ENCODE data around the gene OSBPL5. TPM values are rescaled to one million over a fixed set of nuclear protein-coding genes. Genes with fewer than 3 reads are reported as not detected.

OSBPL5 gene
- total RNA-seq, 1 donor from 2014 or later, result 31.4 TPM

GRCh38 chr11:3129591-3130268 lies 35.4 kb downstream of the OSBPL5 start:
- Mint-ChIP-seq H3K27ac (ENCODE audit: unreplicated experiment) (no peak overlapping the region), H3K4me3 (no peak overlapping the region), H3K27me3 (ENCODE audit: low read depth) (no peaks in the 10 kb centered on the region), H3K36me3 (ENCODE audit: low read depth) (peaks cover 2% of the 10 kb centered on the region), H3K9me3 (no peaks in the 10 kb centered on the region), H3K4me1 (peaks cover 4% of the 10 kb centered on the region)
- no peak for TF ChIP-seq CTCF (conservative IDR thresholded peaks at IDR 0.05)
- no peak for DNase-seq (ENCODE audit: low read depth, low spot score)

GRCh38 chr11:3129181-3129590 lies 35.9 kb downstream of the OSBPL5 start:
- no peak for TF ChIP-seq CTCF (conservative IDR thresholded peaks at IDR 0.05)
- Mint-ChIP-seq H3K36me3 (ENCODE audit: low read depth) (peaks cover 2% of the 10 kb centered on the region), H3K9me3 (no peaks in the 10 kb centered on the region), H3K4me1 (peaks cover 4% of the 10 kb centered on the region), H3K4me3 (no peak overlapping the region), H3K27me3 (ENCODE audit: low read depth) (no peaks in the 10 kb centered on the region), H3K27ac (ENCODE audit: unreplicated experiment) (no peak overlapping the region)
- no peak for DNase-seq (ENCODE audit: low read depth, low spot score)

GRCh38 chr11:3128356-3129180 lies 36.5 kb downstream of the OSBPL5 start:
- Mint-ChIP-seq H3K27me3 (ENCODE audit: low read depth) (no peaks in the 10 kb centered on the region), H3K36me3 (ENCODE audit: low read depth) (peaks cover 2% of the 10 kb centered on the region), H3K4me3 (no peak overlapping the region), H3K9me3 (no peaks in the 10 kb centered on the region), H3K4me1 (peaks cover 4% of the 10 kb centered on the region), H3K27ac (ENCODE audit: unreplicated experiment) (no peak overlapping the region)
- no peak for TF ChIP-seq CTCF (conservative IDR thresholded peaks at IDR 0.05)
- no peak for DNase-seq (ENCODE audit: low read depth, low spot score)

GRCh38 chr11:3127706-3128355 lies 37.3 kb downstream of the OSBPL5 start:
- Mint-ChIP-seq H3K9me3 (no peaks in the 10 kb centered on the region), H3K4me1 (peaks cover 4% of the 10 kb centered on the region), H3K4me3 (no peak overlapping the region), H3K27ac (ENCODE audit: unreplicated experiment) (no peak overlapping the region), H3K36me3 (ENCODE audit: low read depth) (peaks cover 2% of the 10 kb centered on the region), H3K27me3 (ENCODE audit: low read depth) (no peaks in the 10 kb centered on the region)
- DNase-seq (ENCODE audit: low read depth, low spot score), result no peak
- TF ChIP-seq CTCF (conservative IDR thresholded peaks at IDR 0.05), result no peak

- Mint-ChIP-seq H3K9me3 (no peaks in the 10 kb centered on the region), H3K27me3 (ENCODE audit: low read depth) (no peaks in the 10 kb centered on the region), H3K36me3 (ENCODE audit: low read depth) (no peaks in the 10 kb centered on the region), H3K27ac (ENCODE audit: unreplicated experiment) (no peak overlapping the region), H3K4me3 (no peak overlapping the region), H3K4me1 (no peaks in the 10 kb centered on the region)
- no peak for TF ChIP-seq CTCF (conservative IDR thresholded peaks at IDR 0.05)
- no peak for DNase-seq (ENCODE audit: low read depth, low spot score)
Measured at GRCh38 chr11:3126901-3127691, 38.0 kb downstream of the OSBPL5 start.
